HEK293T (cell line): Measurements from ENCODE around the gene NDUFA3.

Source experiments
- ARNT ChIP-seq: fragments of 450-650 bp; IDR thresholded peaks from 2 replicates; pipeline ENCODE4 v1.6.1; 2017; ENCODE audit warnings: mild to moderate bottlenecking
- BHLHE40 ChIP-seq: fragments of 450-650 bp; IDR thresholded peaks from 2 replicates; pipeline ENCODE4 v1.6.1; 2016; ENCODE audit warnings: mild to moderate bottlenecking, moderate library complexity, borderline replicate concordance
- ELF4 ChIP-seq: fragments of 450-650 bp; IDR thresholded peaks from 2 replicates; pipeline ENCODE4 v1.6.1; 2017; ENCODE audit warnings: antibody characterized with exemption
- FOXA1 ChIP-seq: fragments of 450-650 bp; IDR thresholded peaks from 2 replicates; pipeline ENCODE4 v1.6.1; 2016; ENCODE audit warnings: mild to moderate bottlenecking
- FOXK2 ChIP-seq: fragments of 450-650 bp; IDR thresholded peaks from 2 replicates; pipeline ENCODE4 v1.6.1; 2016; ENCODE audit warnings: mild to moderate bottlenecking
- FOXM1 ChIP-seq: fragments of 450-650 bp; IDR thresholded peaks from 2 replicates; pipeline ENCODE4 v1.6.1; 2017; ENCODE audit warnings: mild to moderate bottlenecking, borderline replicate concordance
- L3MBTL2 ChIP-seq: fragments of 450-650 bp; conservative IDR thresholded peaks from 2 replicates; pipeline ENCODE4 v1.6.1; 2016; ENCODE audit warnings: mild to moderate bottlenecking
- NFRKB ChIP-seq: fragments of 450-650 bp; IDR thresholded peaks from 2 replicates; pipeline ENCODE4 v1.6.1; 2016; ENCODE audit warnings: mild to moderate bottlenecking, moderate library complexity
- PKNOX1 ChIP-seq: fragments of 450-650 bp; IDR thresholded peaks from 2 replicates; pipeline ENCODE4 v1.6.1; 2016
- SP1 ChIP-seq: fragments of 450-650 bp; IDR thresholded peaks from 2 replicates; pipeline ENCODE4 v1.6.1; 2017
- SUZ12 ChIP-seq: fragments of 450-650 bp; IDR thresholded peaks from 2 replicates; pipeline ENCODE4 v1.6.1; 2016; ENCODE audit warnings: mild to moderate bottlenecking
- TARDBP ChIP-seq: fragments of 450-650 bp; IDR thresholded peaks from 2 replicates; pipeline ENCODE4 v1.6.1; 2016

- no peak for TF ChIP-seq SUZ12
- no peak for TF ChIP-seq ELF4
- TF ChIP-seq NFRKB = no peak
- no peak for TF ChIP-seq PKNOX1
- TF ChIP-seq FOXK2 = no peak
- TF ChIP-seq FOXM1 = no peak
- TF ChIP-seq SP1 = no peak
- TF ChIP-seq FOXA1 = no peak
- TF ChIP-seq L3MBTL2 = no peak
- no peak for TF ChIP-seq TARDBP
- no peak for TF ChIP-seq BHLHE40
- TF ChIP-seq ARNT = no peak
These were observed 52.1 kb downstream of the NDUFA3 start for GRCh38 chr19:54154603-54155345.
